HG03025 (cell line): ENCODE data around the gene FUOM.
"Not testable (repeated sequence)": the region's sequence is repeated elsewhere in the genome, so short reads cannot be mapped to it uniquely, and the experiment has no call there.

Experiments used
- ATAC-seq: cut with Tn5 transposase; IDR thresholded peaks from one replicate; pipeline ENCODE4 v1.9.1; 2021; ENCODE audit warnings: mild to moderate bottlenecking, moderate library complexity; ENCODE audit not compliant: unreplicated experiment, low FRiP score

FUOM gene

DNA sequence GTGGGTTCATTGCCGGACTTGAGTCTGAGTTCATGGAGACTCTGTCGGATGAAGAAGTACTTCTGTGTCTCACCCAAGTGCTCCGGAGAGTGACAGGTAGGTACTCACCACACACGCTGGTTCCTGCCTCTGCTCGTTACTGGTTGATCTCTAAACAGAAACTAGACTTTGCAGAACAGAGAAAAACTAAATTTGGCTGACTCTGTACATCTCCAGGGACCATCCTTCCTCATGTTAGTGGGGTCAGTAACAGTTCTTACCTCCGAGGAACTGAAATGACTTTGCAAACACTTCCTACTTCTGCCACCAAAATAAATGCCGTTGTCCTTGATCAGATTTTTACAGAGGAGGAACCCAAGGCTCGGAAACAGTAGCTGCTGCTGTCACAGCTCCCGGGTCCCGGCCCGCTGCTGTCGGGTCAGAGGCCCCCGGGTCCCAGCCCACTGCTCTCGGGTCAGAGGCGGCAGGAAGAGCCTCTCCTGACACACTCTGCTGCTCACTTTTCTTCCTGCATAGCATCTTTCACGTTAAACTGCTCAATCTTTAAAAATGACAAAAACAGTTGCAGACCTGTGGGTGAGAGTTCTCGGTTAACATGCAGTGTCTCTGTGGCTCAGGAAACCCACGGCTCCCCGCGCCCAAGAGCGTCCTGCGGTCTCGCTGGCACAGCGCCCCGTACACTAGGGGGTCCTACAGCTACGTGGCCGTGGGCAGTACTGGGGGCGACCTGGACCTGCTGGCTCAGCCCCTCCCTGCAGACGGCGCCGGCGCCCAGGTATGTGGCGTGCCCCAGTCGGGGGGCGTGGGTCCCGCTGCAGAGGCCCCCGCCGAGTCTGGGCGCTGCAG lies 31.4 kb upstream of the FUOM start:
- peak; percentile 86 for ATAC-seq

DNA sequence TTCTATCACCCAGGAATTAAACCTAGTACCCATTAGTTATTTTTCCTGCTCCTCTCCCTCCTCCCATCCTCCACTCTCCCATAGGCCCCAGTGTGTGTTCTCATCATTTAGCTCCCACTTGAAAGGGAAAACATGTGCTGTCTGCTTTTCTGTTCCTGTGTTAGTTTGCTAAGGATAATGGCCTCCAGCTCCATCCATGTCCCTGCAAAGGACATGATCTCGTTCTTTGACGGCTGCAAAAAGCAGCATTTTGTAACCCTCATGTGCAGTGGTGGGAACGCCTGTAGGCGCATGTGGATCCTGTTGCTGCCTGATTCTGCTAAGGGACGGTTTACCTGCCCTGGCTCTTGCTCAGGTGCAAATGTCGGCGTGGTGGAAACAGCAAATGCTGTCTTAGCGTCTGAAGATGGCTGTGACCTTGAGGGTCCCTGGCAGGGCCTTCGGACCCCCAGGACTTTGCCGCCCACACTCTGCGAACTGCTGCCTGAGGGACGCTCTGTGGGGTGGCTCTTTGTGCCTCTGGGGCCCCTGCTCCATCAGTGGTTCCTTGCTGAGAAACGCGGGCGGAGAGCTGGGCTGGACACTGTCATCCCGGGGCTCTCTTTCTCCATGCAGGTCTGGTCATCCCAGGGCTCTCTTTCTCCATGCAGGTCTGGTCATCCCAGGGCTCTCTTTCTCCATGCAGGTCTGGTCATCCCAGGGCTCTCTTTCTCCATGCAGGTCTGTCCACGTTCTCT lies 30.6 kb upstream of the FUOM start:
- ATAC-seq: peak; percentile 1

DNA sequence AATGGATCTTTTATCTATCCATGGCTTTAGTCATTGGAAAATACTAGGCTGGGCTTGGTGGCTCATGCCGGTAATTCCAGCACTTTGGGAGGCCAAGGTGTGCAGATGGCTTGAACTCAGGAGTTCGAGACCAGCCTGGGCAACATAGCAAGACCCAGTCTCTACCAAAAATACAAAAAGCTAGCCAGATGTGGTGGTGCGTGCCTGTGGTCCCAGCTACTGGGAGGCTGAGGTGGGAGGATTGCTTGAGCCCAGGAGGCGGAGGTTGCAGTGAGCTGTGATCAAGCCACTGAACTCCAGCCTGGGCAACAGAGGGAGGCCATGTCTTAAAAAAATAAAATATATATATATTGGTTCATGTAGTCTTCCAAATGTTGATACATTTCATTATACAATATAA lies 29.1 kb upstream of the FUOM start:
- not testable (repeated sequence) for ATAC-seq

DNA sequence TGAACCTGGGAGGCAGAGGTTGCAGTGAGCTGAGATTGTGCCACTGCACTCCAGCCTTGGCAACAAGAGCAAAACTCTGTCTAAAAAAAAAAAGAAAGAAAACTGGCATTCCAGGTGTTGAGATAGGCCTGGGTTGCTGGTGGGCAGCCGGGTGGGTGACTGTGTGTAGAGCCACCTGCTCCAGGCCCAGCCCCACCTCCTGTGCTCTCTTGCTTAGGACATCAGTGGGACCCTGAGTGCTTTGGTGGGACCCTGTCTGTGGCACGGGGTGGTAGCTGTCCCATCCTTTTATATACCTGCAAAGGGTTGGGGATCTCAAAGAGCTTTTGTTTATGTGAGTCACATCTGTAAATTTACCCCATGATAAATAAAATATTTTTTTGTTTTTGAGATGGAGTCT lies 27.4 kb upstream of the FUOM start:
- no peak for ATAC-seq

DNA sequence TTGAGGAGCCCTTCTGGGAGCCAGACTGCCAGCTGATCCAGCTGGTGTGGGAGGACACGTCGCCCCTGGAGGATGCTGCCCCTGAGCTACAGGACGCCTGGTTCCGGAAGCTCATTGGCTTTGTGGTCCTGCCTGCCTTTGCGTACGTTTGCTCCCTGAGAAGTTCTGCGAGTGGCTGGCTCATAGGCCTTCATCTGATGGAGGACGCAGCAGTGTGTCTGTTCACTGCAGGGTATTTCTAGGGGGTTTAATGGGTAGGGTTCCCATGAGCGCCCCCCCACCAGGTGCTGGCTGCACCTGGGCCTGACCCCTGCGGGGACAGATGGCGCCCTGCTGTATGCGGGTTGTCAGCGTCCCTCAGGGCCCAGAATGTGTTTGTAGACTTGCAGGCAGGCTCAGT lies 26.3 kb upstream of the FUOM start:
- no peak for ATAC-seq

DNA sequence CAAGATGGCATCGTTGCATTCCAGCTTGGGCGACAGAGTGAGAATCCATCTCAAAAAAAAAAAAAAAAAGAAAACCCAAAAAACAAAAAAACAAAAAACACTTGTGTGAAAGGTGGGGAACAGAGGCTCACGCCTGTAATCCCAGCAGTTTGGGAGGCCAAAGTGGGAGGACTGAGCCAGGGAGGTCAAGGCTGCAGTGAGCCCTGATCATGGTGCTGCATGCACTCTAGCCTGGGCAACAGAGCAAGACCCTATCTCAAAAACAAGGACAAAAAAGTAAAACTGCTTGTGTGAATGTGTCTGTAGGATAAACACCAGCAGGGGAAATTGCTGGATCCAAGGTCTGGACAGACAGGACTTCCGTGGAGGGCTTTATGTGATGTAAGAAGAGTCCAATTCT lies 25.7 kb upstream of the FUOM start:
- ATAC-seq: no peak

DNA sequence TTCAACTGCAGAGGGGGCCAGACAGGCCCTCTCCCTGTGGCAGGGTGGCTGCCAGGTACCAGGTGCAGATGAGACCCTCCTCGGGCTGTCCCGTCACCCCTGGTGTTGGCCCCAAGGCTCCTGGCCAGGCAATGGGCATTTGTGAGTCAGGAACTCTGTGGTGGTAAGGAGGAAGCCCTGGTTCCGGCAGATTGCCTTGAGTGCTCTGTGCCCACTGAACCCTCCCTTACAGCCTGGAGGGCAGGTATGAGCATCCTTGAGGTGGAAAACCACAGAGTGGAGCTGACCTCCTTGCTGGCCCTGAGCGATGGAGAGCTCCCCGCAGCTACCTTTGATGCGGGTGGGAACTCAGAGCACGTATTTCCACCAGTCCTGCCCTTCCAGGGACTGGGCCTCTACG lies 23.2 kb upstream of the FUOM start:
- no peak for ATAC-seq

DNA sequence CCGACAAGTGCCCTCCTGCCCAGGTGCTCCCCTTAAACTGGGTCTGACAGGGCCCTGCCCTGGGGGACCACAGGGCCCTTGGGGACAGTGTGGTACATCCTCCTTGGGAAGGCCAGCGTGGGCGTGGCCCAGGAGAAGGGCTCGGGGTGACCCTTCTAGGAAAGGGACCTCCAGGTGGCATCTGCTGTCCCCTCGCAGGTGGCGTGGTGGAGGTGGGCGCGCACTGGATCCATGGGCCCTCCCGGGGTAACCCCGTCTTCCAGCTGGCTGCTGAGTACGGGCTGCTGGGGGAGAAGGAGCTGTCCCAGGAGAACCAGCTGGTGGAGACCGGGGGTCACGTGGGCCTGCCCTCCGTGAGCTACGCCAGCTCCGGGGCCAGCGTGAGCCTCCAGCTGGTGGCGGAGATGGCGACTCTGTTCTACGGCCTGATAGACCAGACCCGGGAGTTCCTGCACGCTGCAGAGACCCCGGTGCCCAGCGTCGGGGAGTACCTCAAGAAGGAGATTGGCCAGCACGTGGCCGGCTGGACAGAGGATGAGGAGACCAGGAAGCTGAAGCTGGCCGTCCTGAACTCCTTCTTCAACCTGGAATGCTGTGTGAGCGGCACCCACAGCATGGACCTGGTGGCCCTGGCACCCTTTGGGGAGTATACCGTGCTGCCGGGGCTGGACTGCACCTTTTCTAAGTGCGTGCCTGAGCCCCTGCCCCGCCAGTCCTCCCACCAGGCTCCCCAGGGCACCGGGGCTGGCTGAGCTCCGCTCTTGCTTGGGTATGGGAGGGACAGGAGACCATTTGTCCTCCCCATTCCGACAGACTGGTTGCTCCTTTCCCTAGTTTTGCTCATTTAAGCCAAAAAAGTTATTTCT lies 22.2 kb upstream of the FUOM start:
- ATAC-seq: peak; percentile 7

DNA sequence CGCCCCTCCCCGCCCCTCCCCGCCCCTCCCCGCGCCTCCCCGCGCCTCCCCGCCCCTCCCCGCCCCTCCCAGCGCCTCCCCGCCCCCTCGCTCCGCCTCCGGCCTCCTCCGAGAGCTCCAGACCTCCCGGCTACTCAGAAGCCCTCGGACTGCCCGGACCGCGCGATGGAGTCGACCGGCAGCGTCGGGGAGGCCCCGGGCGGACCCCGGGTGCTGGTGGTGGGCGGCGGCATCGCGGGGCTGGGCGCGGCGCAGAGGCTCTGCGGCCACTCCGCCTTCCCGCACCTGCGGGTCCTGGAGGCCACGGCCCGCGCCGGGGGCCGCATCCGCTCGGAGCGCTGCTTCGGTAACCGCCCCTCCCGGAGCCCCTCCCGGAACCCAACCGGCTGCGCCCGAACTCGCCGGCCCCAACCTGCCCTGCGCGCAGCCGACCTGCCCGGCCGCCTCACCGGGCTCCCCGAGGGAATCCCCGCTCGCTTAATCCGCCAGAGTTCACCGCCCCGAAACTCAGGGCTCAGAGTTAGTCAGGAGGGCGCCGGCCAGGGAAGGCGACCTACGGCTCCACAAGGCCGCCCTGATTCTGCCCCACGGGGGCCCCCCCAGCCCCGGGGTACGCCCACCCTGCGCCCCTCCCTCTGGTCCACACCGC lies 21.5 kb upstream of the FUOM start, which contains the start of gene PAOX:
Gene PAOX (plus strand): TSS at position 111 of the 649 bp plus-strand sequence. CDS start 55 bp downstream, at position 166.
- peak; percentile 48 for ATAC-seq

DNA sequence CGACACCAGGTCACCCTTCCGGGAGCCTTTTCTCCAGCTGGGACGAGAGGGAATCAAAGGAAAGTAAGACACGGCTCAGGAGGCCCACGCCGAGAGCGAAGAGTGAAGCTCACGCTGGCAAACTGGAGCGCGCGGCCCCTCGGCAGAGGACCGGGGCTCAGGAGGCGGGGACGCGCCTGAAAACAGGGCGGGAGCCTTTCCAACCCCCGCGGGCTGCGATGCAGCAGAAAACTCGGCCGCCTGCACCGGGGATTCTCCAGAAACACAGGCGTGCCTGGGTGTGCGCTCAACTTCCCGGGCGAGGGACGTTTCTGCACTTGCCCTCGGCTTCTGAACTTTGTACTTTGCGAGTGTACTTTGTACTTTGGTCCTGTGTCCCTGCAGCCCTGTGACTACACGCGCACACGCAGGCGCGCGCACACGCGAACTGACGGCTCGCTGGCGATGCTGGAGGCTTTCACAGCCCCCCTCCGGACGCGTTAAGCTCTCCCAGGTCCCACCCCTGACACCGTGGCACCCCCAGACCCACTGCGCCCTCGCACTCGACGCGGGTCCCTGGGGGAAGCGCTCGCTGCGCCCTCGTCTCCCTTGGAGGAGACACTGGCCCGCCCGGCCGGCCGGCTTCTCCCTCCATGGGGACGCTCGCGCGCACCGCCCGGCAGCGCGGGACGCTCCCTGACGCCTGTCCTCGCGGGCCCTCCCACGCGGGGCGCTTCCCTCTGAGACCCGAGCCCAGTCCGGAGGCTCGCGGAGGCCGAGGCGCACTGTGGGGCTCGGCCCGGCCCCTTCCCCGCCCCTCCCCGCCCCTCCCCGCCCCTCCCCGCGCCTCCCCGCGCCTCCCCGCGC lies 20.7 kb upstream of the FUOM start:
- ATAC-seq: peak; percentile 34

DNA sequence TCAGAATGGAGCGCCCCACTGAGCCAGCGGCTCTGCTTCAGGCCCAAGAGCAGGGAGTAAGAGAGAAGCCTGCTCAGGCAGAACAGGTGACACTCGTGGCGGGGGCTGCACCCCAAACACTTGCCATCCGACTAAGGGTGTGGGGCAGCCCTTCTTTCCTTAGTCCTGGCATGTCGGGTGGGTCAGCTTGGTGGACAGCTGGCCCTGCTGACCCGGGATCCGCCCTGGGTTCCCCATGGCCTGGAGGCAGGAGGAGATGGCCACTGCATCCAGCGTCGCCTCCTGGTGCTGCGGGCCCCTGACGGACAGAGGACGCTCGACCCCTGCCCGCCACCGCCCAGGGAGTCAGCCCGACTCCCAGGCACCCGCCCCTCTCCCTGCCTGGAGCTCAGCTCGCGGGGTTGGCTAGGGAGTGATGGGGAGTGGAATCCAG lies 20.0 kb upstream of the FUOM start:
- no peak for ATAC-seq

DNA sequence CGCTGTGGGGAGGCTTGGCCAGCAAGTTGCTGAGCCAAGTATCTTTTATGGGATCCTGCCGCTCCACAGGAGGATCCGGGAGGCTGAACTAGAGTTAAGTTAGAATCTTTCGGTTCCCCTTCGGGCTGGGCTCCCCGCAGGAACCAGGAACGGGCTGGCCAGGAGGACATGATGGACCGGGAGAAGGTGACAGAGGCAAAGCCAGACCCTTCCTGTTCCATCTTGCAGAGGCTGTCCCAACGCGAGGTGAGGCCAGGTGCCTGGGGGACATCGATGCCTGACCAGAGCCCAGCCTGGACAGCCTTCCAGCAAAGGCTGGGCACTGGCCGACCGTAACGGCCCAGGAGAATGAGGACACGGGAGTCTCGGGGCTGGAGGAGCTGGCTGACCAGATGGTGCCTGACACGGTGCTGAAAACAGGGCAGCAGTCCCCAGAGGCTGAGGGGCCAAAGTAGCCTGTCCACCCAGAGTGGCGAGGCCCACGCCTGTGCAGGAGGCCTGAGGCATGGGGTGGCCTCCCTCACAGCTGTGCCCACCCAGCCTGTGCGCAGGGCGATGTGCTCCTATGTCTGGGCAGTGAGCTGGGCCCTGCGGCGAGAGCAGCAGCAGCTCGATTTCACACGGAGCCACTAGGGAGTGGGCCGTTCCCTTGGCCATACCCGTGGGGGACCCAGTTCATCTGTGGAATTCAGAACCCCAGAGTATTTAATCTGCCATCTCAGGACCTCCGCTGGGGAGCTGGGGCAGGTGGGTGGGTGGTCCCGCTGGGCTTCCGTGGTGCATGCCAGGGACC lies 19.4 kb upstream of the FUOM start:
- no peak for ATAC-seq

DNA sequence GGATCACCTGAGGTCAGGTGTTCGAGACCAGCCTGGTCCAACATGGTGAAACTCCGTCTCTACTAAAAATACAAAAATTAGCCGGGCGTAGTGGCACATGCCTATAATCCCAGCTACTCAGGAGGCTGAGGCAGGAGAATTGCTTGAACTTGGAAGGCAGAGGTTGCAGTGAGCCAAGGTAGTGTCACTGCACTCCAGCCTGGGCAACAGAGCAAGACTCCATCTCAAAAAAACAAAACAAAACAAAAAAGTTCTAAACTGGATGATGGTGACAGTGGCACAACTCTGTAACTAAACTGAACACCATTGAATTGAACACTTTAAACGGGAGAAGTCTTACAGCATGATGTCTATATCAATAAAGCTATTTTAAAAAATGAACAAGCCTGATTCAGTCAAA lies 18.4 kb upstream of the FUOM start:
- ATAC-seq: not testable (repeated sequence)

DNA sequence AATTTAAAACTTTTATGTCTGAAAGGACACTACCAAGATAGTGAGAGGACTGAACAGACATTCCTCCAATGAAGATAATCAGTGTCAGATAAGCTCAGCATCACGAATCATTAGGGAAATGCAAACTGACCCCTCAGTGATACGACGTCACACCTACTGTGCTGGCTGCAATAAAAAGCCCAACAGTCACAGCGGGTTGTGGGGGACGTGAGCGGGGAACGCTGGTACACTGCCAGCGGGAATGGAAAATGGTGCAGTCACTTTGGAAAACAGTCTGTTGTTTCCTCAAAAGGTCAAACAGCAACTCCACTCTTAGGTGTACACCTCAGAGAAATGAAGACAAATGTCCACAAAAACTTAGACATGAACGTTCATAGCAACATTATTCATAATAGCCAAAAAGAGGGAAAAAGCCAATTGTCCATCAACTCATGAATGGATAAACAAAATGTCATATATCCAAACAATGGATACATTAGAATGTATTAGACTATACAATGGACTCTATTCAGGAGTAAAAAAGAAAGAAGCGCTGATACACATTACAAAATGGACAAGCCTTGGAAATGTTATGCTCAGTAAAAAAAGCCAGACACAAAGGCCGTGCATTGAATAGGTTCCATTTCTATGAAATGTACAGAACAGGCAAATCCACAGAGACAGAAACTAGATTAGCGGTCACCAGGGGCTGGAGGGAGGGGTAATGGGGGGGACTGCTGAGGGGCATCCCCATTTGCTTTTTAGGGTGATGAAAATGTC lies 17.7 kb upstream of the FUOM start:
- no peak for ATAC-seq

DNA sequence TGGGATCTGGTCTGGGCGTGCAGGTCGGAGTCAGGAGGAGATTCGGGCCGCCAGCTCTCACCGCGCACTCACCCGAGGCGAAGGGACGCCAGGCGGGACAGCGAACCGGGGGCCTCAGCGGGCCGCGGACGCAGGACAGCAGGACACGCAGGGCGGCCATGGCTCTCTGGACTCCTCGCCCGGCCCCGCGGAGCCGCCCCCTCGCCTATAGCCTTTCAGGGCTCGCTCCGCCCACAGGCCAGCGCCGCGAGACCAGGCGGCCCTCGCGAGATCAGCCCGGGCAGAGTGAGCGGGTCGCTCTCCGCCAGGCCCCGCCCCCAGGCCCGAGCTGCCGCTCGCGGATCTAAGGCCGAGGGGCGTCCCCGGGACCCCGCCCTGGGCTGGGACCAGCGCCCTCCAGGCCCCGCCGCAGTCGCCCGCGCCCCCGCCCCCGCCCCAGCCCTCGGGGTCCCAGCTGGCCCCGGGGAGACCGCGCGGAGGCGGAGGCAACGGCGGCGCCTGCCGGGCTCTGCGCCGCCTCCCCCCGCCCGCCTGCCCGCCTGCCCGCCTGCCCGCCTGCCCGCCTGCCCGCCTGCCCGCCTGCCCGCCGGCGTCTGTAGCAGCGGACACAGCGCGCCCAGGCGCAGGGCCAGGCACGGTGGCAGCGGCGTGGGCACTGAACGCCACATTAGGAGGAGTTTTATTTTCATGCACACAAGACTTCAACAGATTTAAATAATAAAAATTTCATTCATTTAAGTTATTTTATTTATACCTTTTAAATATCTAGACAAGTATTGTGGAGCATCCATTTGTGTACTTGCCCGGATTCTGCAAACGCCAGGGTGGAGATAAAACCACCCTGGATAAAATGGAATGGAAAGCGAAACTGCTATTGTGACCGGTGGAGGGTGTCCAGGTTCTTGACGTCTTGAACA lies 15.6 kb upstream of the FUOM start, which contains the start of gene ECHS1:
Gene ECHS1 (minus strand): TSS at position 181 of the 917 bp plus-strand sequence. CDS start 21 bp downstream, at position 160.
- peak; percentile 89 for ATAC-seq

DNA sequence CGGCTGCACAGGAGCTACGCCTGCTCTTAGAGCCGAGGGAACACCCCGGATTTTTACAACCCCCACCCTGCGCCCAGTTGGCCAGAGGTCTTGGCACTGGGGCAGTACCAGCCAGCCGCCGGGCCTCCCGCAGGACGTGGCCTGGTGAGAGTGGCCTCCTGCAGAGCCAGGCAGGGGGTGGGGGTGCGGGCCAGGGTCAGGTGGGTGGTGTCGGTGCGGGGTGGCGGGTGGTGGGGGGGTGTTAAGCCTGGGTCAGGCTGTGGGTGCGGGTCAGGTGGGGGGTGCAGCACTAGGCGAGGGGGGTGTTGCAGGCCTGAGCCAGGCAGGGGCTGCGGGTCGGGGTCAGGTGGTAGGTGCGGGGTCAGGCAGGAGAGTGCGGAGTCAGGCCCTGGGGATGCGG lies 14.7 kb upstream of the FUOM start:
- no peak for ATAC-seq
